GM19238 (cell line): ENCODE measurements around the gene AAGAB.

Experiments used
- DNase-seq: peaks from one replicate; pipeline ENCODE4 v3.0.0; 2011; ENCODE audit warnings: low spot score; ENCODE audit not compliant: insufficient read length

Gene AAGAB

DNA sequence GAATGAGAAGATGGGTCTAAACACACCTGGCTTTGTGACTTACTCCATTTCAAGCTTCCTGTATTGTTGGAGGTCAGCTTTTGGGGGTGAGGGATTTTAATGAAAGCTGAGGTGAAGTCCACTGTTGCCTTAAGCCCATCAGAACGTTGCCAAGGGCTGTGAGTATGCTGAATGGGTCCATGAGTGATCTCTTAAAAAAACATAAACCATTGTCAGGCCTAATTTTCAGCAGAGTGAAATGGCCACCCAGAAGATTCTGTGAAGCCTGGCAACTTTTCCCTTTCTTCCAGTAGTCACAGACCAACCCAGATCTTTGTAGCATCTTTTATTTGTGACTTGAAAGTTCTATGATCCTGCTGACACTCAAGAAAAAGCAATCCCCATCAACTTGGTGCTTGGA lies 102.0 kb downstream of the AAGAB start:
- DNase-seq: no peak
